Activated T-cell treated with anti-CD3 and anti-CD28 coated beads for 24 hours (primary cell): Measurements from ENCODE around the gene S100PBP.

ENCODE experiments used
- DNase-seq: peaks from one replicate; pipeline ENCODE4 v3.0.0-alpha.2; 2020; ENCODE audit warnings: low read depth

Gene S100PBP

DNA sequence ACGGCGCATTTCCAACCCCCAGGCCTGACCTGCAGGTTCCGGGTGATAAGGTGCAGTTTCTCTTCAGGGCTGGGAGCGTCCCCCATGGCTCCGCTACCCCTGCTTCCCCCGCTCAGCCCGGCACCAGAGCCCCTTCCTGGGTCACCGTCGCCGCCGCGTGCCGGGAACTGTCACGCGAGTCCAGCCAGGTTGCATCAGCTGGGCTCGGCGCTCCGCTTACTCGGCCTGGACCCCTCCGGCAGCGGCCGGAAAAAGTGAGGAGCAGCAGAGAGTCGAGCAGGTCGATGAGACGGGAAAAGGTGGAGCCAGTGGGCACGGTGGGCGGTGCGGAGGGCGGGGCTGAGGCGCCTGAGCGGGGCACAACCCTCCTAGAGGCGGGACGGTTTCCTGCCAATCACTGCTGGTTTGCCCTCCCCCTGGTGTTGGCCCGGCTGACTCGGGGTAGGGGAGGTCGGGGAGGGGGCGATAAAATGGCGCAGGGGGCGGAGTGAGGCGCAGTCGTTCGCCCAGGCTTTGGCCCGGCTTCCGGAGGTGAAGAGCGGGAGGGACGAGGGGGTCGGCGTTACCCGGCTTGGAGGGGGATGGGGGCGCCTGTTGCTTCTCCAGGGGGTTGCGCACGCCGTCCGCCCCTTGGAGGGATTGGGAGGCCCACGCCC, at the start of gene S100PBP, which contains the start of gene YARS1:
Gene S100PBP (plus strand): TSS at position 495 of the 656 bp plus-strand sequence. CDS start 8,447 bp downstream, outside the sequence.
Gene YARS1 (minus strand): TSS at position 200 of the 656 bp plus-strand sequence. CDS start 114 bp downstream, at position 86.
- peak; percentile 100 for DNase-seq

DNA sequence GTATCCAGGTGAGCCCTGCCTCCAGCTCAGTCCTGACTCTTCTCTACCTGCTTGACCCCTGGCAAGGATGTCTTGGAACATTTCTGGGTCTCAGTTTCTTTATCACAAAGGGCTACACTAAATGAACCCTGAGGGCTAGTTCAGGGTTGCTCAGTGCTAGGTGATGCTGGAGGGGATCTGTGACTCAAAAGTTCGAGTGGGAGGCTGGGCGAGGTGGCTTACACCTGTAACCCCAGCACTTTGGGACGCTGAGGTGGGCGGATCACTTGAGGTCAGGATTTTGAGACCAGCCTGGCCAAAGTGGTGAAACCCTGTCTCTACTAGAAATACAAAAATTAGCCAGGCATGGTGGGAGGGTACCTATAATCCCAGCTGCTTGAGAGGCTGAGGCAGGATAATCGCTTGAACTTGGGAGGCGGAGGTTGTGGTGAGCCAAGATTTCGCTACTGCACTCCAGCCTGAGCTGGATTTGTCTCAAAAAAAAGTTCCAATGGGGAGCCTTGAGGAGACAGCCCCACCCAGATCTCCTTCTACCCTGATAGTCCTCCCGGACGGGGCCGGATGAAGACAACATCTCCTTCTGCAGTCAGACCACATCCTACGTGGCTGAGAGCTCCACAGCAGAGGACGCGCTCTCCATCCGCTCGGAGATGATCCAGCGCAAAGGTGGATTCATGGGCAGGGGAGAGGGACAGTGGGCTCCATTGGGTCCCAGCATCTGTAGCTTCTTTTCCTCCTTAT, 49.2 kb upstream of the S100PBP start:
- no peak for DNase-seq

DNA sequence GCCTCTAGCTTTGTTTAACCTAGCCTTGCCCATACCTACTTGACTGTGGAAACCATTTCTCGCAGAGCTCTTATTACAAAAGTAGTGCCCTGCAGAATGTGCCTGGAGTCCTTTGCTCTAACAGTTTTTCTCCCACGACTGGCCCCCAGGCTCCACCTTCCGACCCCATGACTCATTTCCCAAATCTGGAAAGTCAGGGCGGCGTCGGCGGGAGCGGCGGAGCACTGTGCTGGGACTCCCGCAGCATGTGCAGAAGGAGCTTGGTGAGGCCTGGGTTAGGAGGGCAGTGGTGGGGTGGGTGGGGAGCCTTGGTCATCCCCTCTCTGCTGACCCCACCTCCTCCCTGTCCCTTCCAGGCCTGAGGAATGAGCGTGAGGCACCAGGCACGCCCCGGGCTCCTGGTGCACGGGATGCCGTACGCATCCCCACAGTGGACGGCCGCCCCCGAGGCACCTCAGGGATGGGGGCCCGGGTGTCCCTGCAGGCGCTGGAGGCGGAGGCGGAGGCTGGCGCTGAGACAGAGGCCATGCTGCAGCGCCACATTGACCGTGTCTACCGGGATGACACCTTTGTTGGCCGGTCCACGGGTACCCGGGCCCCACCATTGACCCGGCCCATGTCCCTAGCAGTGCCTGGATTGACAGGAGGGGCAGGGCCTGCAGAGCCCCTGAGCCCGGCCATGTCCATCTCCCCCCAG, 47.8 kb upstream of the S100PBP start:
- DNase-seq, result no peak

DNA sequence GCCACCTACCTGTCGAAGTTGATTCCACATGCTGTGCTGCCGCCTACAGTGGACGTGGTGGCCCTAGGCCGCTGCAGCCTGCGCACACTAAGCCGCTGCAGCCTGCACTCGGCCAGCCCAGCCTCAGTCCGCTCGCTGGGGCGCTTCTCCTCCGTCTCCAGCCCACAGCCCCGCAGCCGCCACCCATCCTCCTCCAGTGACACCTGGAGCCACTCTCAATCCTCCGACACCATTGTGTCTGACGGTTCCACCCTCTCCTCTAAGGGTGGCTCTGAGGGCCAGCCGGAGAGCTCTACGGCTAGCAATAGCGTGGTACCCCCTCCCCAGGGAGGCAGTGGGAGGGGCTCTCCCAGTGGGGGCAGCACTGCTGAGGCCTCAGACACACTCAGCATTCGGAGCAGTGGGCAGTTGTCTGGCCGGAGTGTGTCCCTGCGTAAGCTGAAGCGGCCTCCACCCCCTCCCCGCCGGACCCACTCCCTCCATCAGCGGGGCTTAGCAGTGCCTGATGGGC, 47.2 kb upstream of the S100PBP start:
- no peak for DNase-seq

DNA sequence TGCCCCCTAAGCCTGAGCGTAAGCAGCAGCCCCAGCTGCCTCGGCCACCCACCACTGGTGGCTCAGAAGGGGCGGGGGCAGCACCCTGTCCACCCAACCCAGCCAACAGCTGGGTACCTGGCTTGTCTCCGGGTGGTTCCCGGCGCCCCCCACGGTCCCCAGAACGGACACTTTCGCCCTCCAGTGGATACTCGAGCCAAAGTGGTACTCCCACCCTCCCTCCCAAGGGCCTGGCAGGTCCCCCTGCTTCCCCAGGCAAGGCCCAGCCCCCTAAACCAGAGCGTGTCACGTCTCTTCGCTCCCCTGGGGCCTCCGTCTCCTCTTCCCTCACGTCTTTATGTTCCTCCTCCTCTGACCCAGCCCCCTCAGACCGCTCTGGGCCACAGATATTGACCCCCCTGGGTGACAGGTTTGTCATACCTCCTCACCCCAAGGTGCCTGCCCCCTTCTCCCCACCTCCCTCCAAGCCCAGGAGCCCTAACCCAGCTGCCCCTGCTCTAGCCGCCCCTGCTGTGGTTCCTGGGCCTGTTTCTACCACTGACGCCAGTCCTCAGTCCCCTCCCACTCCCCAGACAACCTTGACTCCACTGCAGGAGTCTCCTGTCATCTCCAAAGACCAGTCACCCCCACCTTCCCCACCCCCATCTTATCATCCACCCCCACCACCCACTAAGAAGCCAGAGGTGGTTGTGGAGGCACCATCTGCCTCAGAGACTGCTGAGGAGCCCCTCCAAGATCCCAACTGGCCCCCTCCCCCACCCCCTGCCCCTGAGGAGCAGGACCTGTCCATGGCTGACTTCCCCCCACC, 46.5 kb upstream of the S100PBP start:
- DNase-seq, result no peak

DNA sequence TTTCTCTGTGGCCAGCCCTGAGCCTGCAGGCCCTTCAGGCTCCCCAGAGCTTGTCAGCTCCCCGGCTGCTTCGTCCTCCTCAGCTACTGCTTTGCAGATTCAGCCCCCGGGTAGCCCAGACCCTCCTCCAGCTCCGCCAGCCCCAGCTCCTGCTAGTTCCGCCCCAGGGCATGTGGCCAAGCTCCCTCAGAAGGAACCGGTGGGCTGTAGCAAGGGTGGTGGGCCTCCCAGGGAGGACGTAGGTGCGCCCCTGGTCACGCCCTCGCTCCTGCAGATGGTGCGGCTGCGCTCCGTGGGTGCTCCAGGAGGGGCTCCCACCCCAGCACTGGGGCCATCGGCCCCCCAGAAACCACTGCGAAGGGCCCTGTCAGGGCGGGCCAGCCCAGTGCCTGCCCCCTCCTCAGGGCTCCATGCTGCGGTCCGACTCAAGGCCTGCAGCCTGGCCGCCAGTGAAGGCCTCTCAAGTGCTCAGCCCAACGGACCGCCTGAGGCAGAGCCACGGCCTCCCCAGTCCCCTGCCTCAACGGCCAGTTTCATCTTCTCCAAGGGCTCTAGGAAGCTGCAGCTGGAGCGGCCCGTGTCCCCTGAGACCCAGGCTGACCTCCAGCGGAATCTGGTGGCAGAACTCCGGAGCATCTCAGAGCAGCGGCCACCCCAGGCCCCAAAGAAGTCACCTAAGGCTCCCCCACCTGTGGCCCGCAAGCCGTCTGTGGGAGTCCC, 45.7 kb upstream of the S100PBP start:
- DNase-seq, result no peak

DNA sequence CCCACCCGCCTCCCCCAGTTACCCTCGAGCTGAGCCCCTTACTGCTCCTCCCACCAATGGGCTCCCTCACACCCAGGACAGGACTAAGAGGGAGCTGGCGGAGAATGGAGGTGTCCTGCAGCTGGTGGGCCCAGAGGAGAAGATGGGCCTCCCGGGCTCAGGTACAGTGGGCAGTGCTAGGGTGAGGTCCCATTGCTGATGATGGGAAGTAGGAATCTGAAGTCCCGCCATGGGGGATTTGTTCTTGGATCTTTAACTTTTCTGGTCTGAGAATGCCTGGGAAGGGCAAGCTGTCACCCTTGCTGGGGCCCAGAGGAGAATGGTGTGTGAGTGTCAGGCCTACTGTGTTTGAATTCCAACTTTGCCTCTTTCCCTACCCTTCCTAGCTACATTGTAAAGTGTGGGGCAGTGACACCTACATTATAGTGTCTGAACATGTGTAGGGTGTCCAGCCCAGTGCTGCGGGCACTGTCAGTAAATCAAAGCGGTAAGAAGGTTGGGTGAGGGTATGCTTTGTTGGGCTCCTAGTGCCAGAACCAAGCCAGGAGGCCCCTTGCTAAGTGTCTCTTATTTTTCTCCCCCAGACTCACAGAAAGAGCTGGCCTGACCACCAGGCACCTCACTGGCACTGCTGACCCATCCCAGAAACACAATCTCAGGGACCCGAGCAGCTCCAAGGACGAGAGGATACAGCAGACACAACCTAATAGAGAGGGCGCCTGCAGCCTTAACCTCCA, 45.0 kb upstream of the S100PBP start:
- DNase-seq, result no peak

DNA sequence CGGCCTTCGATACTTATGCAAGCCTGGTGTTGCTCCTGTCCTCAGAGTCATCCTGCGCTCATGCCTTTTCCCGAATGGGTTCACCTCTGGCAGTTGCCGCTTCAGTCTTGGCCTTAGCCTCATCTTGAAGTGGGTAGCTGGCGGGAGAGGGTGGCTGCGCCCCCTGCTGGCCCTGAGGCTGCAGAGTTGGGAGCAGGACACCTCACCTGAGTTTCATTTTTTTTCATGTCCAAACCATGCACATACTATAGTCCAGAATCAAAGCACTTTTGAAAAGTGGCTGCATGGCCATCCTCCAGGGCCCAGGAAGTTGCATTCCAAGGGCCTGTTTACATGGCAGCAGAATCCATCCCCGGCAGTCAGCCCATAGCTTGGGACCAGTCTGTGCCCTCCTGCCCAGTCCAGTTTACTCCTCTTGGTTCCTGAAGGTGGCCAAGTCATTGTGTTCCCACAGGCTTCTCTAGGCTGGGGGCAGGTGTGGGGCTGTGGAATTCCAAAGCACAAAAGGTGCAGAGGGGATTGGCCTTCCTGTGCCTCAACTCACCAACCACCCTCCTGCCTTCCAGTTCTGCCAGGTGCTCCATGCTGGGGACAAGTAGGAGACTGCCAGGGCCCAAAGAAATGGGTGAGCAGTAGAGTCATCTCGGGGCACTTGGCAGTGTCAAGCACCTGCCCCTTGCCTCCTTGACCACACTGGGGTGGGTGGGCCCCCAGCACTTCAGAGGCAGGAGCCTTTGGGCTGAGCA, 44.3 kb upstream of the S100PBP start:
- peak; percentile 61 for DNase-seq

DNA sequence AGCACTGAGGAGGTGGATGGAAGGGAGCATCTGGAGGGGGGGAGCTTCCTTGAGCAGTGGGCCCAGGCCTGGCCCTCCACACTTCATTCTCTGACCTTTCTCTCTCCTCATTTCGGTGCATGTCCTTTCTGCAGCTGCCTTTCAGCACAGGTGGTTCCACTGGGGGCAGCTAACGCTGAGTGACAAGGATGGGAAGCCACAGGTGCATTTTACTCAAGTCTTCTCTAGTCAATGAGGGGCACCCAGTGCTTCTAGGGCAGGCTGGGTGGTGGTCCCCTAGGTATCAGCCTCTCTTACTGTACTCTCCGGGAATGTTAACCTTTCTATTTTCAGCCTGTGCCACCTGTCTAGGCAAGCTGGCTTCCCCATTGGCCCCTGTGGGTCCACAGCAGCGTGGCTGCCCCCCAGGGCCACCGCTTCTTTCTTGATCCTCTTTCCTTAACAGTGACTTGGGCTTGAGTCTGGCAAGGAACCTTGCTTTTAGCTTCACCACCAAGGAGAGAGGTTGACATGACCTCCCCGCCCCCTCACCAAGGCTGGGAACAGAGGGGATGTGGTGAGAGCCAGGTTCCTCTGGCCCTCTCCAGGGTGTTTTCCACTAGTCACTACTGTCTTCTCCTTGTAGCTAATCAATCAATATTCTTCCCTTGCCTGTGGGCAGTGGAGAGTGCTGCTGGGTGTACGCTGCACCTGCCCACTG, 43.5 kb upstream of the S100PBP start:
- no peak for DNase-seq

DNA sequence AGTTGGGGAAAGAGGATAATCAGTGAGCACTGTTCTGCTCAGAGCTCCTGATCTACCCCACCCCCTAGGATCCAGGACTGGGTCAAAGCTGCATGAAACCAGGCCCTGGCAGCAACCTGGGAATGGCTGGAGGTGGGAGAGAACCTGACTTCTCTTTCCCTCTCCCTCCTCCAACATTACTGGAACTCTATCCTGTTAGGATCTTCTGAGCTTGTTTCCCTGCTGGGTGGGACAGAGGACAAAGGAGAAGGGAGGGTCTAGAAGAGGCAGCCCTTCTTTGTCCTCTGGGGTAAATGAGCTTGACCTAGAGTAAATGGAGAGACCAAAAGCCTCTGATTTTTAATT, 43.0 kb upstream of the S100PBP start:
- no peak for DNase-seq

DNA sequence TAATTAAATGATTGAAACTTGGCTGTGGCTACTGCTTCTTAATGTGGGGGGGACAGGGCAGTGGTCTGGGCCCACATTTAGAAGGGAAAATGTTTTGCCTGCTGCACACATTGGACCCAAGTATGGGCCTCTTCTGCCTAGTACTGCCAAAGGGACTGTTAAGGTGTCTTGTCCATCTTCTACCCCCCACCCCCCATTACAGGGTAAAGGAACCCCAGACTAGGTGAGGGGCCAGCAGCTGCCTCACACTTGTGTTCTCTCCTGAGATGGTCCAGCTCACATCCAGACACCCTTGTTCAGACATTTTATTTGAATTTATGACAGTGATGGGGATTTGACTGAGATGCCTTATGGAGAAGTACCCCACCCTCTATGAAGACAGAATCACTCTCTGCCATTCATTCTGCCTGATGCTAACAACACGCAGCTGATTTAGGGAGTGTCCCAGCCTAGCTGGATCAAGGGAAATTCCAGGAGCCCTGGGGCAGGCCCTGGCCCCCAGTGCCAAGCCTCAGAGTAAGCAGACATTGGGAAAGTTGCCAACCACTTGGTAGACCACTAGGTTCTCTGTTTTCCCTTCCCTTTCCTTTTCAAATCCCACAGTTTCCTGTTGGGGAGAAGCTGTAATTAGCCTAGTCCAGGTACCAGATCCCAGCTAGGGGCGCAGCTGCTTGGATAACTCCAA, 42.4 kb upstream of the S100PBP start:
- DNase-seq, result no peak

DNA sequence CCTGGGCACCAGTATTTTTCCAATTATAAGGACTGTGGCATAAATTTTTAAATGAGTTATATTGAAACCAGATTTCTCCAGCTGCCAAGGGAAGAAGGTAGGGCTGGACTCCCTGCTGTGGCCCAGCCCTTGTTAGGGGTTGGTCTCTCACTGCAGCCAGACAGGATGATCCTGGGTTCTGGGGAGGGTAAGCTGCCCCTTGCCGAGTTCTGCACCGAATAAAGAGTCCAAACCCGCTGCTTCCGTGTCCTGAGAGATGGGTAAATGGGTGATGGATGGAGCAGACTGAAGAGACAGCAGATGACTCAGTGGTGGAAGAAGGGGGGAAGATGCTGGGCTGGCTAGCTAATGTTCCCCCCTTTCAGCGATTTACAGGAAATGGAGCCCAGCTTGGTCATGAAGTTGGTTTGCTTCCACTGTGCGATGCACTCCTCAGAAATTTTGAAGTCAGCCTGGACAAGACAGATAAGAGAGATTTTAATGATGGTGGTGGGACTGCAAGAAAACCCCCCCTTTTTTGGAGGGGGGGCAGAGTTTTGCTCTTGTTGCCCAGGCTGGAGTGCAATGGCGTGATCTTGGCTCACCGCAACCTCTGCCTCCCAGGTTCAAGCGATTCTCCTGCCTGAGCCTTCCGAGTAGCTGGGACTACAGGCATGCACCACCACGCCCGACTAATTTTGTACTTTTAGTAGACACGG, 41.7 kb upstream of the S100PBP start:
- no peak for DNase-seq

DNA sequence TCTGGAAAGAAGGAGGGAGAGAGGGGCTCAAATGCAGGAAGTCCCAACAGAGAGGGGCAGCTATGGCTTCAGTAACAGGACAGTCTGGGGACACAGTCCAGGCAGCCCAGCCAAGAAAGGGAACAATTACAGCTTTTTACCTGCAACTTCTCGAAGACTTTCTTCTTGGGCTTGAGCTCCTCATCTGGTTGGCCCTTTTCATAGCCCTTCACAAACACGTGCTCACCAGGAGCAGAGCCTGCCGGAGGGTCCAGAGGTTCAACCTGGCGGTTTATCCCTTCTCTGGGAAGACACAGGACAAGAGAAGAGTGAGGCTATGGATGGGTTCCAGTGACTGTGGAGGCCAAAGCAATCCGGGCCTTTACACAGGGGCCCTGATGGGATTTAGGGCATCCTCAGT, 38.2 kb upstream of the S100PBP start:
- no peak for DNase-seq

DNA sequence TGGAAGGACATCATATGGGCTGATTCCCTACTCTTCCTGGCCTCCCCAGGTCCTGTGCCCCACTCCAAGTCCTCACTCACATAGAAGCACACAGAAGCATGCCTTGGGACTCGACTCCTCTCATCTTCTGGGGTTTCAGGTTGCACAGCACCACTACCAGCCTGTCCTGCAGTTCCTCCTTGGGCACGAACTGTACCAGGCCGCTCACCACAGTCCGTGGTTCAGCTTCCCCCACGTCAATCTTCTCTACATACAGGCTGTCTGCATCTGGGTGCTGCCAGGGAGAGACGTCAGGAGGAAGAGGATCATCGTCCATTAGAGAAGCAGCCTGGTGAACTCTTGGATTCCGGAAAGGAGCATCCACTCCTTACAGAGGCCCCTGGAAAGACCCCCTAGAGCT, 37.4 kb upstream of the S100PBP start:
- DNase-seq, result no peak

DNA sequence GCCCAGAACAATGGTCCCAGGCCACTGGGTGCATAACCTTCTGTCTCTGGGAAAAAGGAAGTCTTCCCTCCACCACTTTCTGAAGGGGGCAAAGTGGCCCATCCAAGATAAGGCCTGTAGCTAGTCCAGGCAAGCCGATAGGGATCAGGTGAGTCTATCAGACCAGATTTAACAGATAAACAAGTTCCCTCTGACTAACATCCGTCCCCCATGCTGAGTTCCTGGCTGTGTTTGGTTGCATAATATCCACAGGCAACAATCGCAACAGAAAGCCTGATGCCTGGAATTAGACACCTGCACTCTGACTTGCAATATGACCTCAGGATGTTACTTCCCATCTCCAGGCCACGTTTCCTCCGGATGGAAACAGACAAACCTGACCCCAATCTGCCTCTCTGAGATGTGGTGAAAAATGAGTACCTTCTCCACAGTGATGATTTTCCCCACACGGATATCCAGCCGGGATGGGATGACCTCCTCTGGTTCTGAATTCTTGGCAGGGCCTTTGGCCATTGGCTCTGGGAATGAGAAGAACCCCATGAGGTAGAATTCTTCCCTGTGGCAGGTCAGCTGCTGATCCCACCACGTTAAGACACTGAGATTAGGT, 36.7 kb upstream of the S100PBP start:
- no peak for DNase-seq

DNA sequence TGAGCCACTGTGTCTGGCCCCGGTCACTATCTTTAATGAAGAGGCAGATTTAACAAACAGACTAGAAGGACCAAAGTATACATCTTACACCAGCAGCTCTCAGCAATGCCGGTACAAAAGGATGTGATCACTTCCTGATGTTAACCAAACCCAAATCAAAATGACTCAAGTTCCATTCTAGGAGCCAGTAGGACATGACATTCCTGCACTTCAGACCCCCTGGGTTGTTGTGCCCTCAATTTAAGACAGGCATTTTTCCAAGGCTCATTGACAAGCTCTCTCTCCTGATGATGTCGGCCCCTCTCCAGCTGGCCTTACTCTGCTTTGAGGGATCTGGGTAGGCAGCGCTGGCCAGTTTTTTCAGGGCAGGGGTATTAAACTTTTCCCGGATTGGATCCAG, 35.4 kb upstream of the S100PBP start:
- DNase-seq, result no peak

DNA sequence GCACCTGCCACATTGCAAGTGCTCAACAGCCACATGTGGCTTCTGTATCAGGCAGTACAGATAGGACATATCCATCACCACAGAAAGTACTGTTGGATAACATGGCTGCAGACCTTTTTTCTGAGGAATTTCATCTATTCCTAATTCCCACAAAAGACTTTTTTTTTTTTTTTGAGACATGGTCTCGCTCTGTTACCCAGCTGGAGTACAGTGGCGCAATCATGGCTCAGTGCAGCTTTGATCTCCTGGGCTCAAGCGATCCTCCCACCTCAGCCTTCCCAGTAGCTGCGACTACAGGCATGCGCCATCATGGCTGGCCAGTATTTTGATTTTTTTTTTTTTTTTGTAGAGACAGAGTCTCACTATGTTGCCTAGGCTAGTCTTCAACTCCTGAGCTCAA, 33.6 kb upstream of the S100PBP start:
- DNase-seq, result no peak

DNA sequence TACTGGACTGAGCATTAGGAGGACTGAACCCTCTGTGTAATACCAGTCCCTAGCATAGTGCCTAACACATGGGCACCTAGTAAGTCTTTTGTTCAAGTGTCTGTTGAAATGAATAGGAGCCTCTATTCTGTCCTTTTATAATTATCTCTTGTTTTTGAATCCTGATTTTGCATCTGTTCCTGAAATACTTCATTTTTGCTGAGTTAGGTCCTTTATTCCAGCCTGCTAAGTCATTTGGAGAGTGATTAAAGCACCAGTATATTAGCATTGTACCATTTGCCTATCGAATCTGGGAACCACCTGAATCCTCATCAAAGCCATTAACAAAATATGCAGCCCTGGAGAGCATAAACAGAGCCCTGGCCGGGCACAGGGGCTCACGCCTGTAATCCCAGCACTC, 32.6 kb upstream of the S100PBP start:
- DNase-seq, result no peak
